Spleen (tissue), 7 donors: Measurements from ENCODE around the gene VTI1A.

Experiments
- POLR2A ChIP-seq, 3 donors: fragments of 450-650 bp; IDR thresholded peaks; one replicate each; pipeline ENCODE4 v1.5.1; 2017; ENCODE audit warnings: antibody characterized with exemption in 3 of 3, mild to moderate bottlenecking in 1 of 3
- TF ChIP-seq, protein P1 (sequence below), 11 experiments: fragments of 200-600 bp in 7 of 11; fragments of 450-650 bp in 4 of 11; sonication (generic) in 4 of 11; IDR thresholded peaks in 8 of 11; conservative IDR thresholded peaks in 3 of 11; 1 replicate in 7 of 11; 2 replicates in 4 of 11; pipeline versions ENCODE4 v1.4.0 to v1.8.0; 2016 to 2021; ENCODE audit warnings: antibody characterized with exemption in 11 of 11, inconsistent platforms in 4 of 11, mild to moderate bottlenecking in 1 of 11
- donor health status: DM: no; HTN: no; CAD: no; lungs with moderate emphysema.
- donor health status: DM: no; HTN: no; CAD: no.
- donor health status: DM: no; HTN: no; CAD: no.

DNA sequence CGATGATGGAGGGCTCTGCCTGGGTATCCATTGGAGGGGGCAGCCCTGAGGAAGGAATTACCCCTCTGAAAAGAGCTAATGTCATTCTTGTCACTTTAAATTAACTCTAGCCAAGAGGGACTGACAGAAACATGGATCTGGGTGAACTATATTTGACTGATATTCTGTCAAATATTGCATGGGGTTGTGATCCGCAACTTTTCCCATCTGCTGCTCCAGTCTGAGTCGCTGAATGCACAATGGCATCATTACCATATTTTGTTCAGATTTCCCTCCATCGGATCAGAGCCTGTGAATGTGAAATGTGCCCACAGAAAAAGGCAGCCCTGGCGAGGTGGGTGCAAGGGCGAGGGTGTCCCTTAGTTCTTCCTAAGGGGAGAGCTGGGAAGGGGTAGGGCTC lies 402.5 kb downstream of the VTI1A start:
- TF ChIP-seq, protein P1, sequence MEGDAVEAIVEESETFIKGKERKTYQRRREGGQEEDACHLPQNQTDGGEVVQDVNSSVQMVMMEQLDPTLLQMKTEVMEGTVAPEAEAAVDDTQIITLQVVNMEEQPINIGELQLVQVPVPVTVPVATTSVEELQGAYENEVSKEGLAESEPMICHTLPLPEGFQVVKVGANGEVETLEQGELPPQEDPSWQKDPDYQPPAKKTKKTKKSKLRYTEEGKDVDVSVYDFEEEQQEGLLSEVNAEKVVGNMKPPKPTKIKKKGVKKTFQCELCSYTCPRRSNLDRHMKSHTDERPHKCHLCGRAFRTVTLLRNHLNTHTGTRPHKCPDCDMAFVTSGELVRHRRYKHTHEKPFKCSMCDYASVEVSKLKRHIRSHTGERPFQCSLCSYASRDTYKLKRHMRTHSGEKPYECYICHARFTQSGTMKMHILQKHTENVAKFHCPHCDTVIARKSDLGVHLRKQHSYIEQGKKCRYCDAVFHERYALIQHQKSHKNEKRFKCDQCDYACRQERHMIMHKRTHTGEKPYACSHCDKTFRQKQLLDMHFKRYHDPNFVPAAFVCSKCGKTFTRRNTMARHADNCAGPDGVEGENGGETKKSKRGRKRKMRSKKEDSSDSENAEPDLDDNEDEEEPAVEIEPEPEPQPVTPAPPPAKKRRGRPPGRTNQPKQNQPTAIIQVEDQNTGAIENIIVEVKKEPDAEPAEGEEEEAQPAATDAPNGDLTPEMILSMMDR (IDR thresholded peaks at IDR 0.05 in 8 of 11, conservative IDR thresholded peaks at IDR 0.05 in 3 of 11) = no peak
- no peak for TF ChIP-seq POLR2A (IDR thresholded peaks at IDR 0.05)
